Karpas-422 (cell line): ENCODE measurements around the gene ALDH1A1. TPM values are rescaled to one million over a fixed set of nuclear protein-coding genes. Genes with fewer than 3 reads are reported as not detected.

Experiments
- DNase-seq: peaks from one replicate; pipeline ENCODE4 v3.0.0-alpha.2; 2015
- H2AFZ ChIP-seq: fragments of 200-600 bp; sonication (generic); 2 replicates; pipeline ENCODE4 v1.6.1; 2014; ENCODE audit warnings: antibody characterized with exemption, low read length, mixed read lengths
- H3K27ac ChIP-seq: fragments of 200-600 bp; sonication (generic); 2 replicates; pipeline ENCODE4 v1.5.1; 2014; ENCODE audit warnings: mild to moderate bottlenecking, low read length, moderate library complexity
- H3K27me3 ChIP-seq: fragments of 200-600 bp; sonication (generic); 2 replicates; pipeline ENCODE4 v1.6.1; 2014; ENCODE audit warnings: low read length, mixed read lengths
- H3K36me3 ChIP-seq: fragments of 200-600 bp; sonication (generic); 2 replicates; pipeline ENCODE4 v1.6.1; 2014; ENCODE audit warnings: low read length, mixed read lengths; ENCODE audit not compliant: insufficient read depth
- H3K4me1 ChIP-seq: fragments of 200-600 bp; sonication (generic); 2 replicates; pipeline ENCODE4 v1.6.1; 2014; ENCODE audit warnings: mild to moderate bottlenecking, low read length, mixed read lengths
- H3K4me2 ChIP-seq: fragments of 200-600 bp; sonication (generic); 2 replicates; pipeline ENCODE4 v1.6.1; 2014; ENCODE audit warnings: low read length, low read depth, mild to moderate bottlenecking; ENCODE audit not compliant: poor library complexity, severe bottlenecking
- H3K4me3 ChIP-seq: fragments of 200-600 bp; sonication (generic); 2 replicates; pipeline ENCODE4 v1.5.1; 2014; ENCODE audit warnings: mild to moderate bottlenecking, antibody characterized with exemption, low read length, mixed read lengths
- H3K79me2 ChIP-seq: fragments of 200-600 bp; sonication (generic); 2 replicates; pipeline ENCODE4 v1.6.1; 2014; ENCODE audit warnings: mild to moderate bottlenecking, low read length, mixed read lengths
- H3K9ac ChIP-seq: fragments of 200-600 bp; sonication (generic); 2 replicates; pipeline ENCODE4 v1.6.0; 2014; ENCODE audit warnings: low read length
- H3K9me2 ChIP-seq: fragments of 200-600 bp; sonication (generic), shearing (Covaris generic); replicated peaks from 2 replicates; pipeline ENCODE4 v1.6.0; 2014; ENCODE audit warnings: mild to moderate bottlenecking, low read length, moderate library complexity; ENCODE audit not compliant: insufficient read depth
- H3K9me3 ChIP-seq: fragments of 300-700, 200-600 bp; sonication (generic); 2 replicates; pipeline ENCODE4 v1.6.1; 2014; ENCODE audit warnings: low read length, mixed read lengths
- H4K20me1 ChIP-seq: fragments of 200-600 bp; sonication (generic); 2 replicates; pipeline ENCODE4 v1.6.1; 2014; ENCODE audit warnings: mild to moderate bottlenecking, antibody characterized with exemption, low read length, low read depth; ENCODE audit not compliant: insufficient read depth
- total RNA-seq: library from RNA; depleted of rRNA; stranded (reverse); fragments of >200 nt; shearing (Covaris generic); gene quantifications from 2 replicates; pipeline ENCODE4 v1.2.3, GENCODE V29; 2014; ENCODE audit warnings: low replicate concordance

The ALDH1A1 gene
- total RNA-seq, 1 experiment from 2014 or later: not detected

DNA sequence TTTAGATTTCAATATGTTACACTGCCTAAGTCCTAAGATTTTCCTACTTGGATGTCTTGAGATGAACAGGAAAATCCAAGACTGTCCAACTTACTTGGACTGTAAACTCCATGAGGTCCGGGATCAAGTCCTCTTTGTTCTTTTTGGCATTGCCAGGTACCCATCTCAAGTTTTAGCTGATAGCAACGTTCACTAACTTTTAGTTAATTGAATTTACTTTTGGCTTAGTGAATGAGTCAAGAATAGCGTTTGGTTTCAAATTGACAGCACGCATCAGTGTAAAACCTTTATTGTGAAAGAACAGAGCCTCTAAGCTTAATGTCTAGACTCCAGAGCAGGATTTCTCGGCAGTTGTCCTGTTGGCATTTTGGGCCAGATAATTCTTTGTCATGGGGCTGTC, 37.2 kb downstream of the ALDH1A1 start:
- 0 out of 2 replicates have a peak, but pooled peaks cover 3% of the 10 kb centered on the region for H3K9me2 ChIP-seq
- DNase-seq: no peak
- H2AFZ ChIP-seq: no peak overlapping the region
- no peak overlapping the region for H3K27ac ChIP-seq
- H3K9ac ChIP-seq: no peak overlapping the region
- no peaks in the 10 kb centered on the region for H3K4me1 ChIP-seq
- H3K4me2 ChIP-seq: no peak overlapping the region
- no peaks in the 10 kb centered on the region for H3K79me2 ChIP-seq
- no peaks in the 10 kb centered on the region for H3K9me3 ChIP-seq
- H4K20me1 ChIP-seq: no peaks in the 10 kb centered on the region
- no peaks in the 10 kb centered on the region for H3K36me3 ChIP-seq
- no peaks in the 10 kb centered on the region for H3K27me3 ChIP-seq
- H3K4me3 ChIP-seq: no peak overlapping the region

DNA sequence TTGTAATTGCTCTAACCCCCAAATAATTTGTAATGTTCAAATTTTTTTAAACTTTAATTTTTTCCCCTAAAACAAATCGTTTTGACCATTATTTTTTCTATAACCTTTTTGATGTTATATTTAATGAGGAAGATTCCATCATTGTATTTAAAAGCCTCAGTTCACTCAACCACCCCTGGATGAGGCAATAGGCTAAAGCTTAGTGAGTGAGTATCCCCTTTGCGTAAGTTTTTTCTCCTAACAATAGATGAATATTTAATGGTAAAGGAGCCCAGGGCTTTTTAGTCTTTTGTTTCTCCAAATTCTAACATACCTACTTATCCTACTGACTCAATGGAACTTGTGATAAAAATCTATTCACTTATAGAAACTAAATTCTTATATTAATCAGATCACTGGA, 38.1 kb downstream of the ALDH1A1 start:
- DNase-seq: no peak
- Histone ChIP-seq H3K4me1 (no peaks in the 10 kb centered on the region), H3K4me3 (no peak overlapping the region), H4K20me1 (no peaks in the 10 kb centered on the region), H3K9ac (no peak overlapping the region), H3K79me2 (no peaks in the 10 kb centered on the region), H3K36me3 (no peaks in the 10 kb centered on the region), H2AFZ (no peak overlapping the region), H3K27me3 (no peaks in the 10 kb centered on the region), H3K9me3 (no peaks in the 10 kb centered on the region), H3K9me2 (0 out of 2 replicates have a peak, but pooled peaks cover 3% of the 10 kb centered on the region), H3K27ac (no peak overlapping the region), H3K4me2 (no peak overlapping the region)

DNA sequence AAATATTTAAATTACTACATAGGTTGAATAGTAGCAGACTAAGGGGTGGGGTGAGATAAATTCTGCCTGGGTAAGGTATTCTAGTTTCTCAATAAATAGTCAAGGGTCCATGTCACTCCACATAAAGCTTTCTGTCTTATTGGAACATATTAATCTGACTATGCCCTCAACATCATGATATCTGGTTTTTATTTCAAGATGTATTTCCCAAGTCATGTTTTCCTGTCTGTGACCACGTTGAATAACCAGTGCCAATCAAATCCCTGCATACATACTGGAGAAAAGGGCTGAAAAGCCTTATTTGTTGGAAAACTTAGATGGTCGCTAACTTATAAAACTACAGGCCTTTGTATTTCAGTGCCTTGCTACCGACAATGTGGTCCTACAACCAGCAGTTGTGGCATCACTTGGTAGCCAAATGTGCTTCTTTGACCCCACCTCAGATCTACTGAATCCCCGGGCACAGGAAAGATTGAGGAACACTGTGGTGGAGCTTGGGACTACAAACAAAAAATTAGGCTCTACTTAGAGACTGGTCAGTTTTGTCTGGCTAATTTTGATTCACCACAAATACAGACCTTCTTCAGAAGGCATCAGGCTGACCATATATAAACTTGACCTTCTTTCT, 39.4 kb downstream of the ALDH1A1 start:
- Histone ChIP-seq H3K9me2 (0 out of 2 replicates have a peak, but pooled peaks cover 3% of the 10 kb centered on the region), H3K36me3 (no peaks in the 10 kb centered on the region), H3K9me3 (no peaks in the 10 kb centered on the region), H3K27ac (no peak overlapping the region), H3K27me3 (no peaks in the 10 kb centered on the region), H3K4me3 (no peak overlapping the region), H3K4me2 (no peak overlapping the region), H3K4me1 (no peaks in the 10 kb centered on the region), H2AFZ (no peak overlapping the region), H3K9ac (no peak overlapping the region), H3K79me2 (no peaks in the 10 kb centered on the region), H4K20me1 (no peaks in the 10 kb centered on the region)
- no peak for DNase-seq

DNA sequence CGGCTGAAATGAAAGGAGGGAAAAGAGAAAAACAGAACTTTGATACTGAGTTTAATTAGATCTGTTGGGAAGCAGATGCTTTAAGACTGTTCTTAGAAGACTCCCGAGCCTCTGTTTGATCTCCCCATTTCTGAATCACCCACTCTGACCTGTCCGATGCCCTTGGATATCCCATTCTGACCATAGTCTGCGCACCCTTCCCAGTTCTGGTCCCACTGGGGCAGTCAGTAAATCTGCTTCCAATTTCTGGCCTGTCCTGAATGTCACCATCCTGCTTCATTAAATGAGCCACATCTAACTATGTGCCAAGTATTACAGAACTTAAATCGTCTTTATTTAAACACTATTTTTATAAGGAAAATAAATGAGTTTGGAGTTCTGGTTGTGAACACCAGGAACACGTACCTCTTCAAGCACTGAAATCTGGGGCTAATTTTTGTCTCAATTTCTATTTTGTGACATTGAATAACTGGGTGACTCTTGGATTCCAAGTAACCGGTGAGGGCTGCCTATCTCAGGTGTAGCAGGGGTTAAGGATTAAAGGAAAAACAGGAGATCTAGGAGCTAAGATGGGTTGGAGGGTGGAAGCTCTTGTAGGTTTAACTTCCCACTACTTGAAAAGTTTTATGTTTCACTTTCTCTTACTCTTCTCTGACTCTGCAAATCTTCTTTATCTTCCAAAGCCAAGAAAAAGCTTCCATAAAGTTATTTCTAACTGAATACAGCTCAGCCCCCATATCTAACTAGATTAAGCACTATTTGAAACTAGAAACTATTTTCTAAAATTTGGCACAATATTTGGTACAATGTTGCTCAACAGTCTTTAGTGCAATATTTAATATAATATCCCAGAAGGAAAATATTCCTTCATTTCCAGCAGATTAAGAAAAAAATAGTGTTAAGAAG, 40.1 kb downstream of the ALDH1A1 start:
- no peak overlapping the region for H2AFZ ChIP-seq
- H3K9me3 ChIP-seq: no peaks in the 10 kb centered on the region
- H3K4me1 ChIP-seq: no peaks in the 10 kb centered on the region
- H3K9me2 ChIP-seq: no peaks in the 10 kb centered on the region
- H3K4me3 ChIP-seq: no peak overlapping the region
- no peak for DNase-seq
- H3K79me2 ChIP-seq: no peaks in the 10 kb centered on the region
- no peak overlapping the region for H3K9ac ChIP-seq
- H3K27ac ChIP-seq: no peak overlapping the region
- H3K27me3 ChIP-seq: no peaks in the 10 kb centered on the region
- H3K36me3 ChIP-seq: no peaks in the 10 kb centered on the region
- H4K20me1 ChIP-seq: no peaks in the 10 kb centered on the region
- H3K4me2 ChIP-seq: no peak overlapping the region

DNA sequence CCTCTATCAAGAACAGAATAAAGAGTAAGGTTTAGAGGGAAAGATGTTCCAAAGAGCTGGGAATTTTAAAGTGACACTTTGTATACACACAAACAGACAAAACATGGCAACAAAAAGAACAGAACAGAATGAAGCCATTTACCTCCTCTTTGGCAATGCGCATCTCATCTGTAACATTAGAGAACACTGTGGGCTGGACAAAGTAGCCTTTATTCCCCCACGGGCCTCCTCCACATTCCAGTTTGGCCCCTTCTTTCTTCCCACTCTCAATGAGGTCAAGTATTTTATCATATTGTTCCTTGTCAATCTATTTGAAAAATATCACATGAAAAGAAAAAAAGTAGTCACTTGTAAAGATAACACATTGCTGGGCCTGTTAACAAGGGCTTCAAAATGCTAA, 41.0 kb downstream of the ALDH1A1 start:
- H4K20me1 ChIP-seq: no peaks in the 10 kb centered on the region
- DNase-seq: no peak
- no peaks in the 10 kb centered on the region for H3K4me1 ChIP-seq
- no peak overlapping the region for H3K4me2 ChIP-seq
- H2AFZ ChIP-seq: no peak overlapping the region
- H3K4me3 ChIP-seq: no peak overlapping the region
- H3K36me3 ChIP-seq: no peaks in the 10 kb centered on the region
- H3K9me2 ChIP-seq: no peaks in the 10 kb centered on the region
- H3K9ac ChIP-seq: no peak overlapping the region
- H3K27ac ChIP-seq: no peak overlapping the region
- H3K9me3 ChIP-seq: no peaks in the 10 kb centered on the region
- H3K79me2 ChIP-seq: no peaks in the 10 kb centered on the region
- no peaks in the 10 kb centered on the region for H3K27me3 ChIP-seq

DNA sequence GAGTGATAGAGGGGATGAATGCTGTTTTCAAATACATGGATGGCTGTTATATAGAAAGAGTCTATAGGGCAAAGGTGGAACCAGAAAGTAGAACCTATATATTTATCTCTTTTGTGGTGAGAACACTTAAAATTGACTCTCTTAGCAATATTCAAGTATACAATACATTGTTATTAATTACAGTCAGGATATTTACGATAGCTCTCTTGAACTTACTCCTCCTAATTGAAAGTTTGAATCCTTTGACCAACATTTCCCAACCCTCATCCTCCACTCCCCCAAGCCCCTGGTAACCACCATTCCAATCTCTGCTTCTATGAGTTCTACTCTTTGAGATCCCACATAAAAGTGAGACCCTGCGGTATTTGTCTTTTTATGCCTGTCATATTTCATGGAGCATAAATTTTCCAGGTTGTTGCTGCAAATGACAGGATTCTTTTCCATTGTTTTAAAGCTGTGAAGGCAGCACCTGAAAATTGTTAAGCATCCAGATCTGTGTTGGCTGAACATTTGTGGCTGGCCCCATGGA, 41.5 kb downstream of the ALDH1A1 start:
- H4K20me1 ChIP-seq: no peaks in the 10 kb centered on the region
- no peaks in the 10 kb centered on the region for H3K4me1 ChIP-seq
- H3K4me2 ChIP-seq: no peak overlapping the region
- no peak overlapping the region for H3K9ac ChIP-seq
- no peaks in the 10 kb centered on the region for H3K27me3 ChIP-seq
- H2AFZ ChIP-seq: no peak overlapping the region
- no peaks in the 10 kb centered on the region for H3K9me3 ChIP-seq
- H3K27ac ChIP-seq: no peak overlapping the region
- DNase-seq: no peak
- H3K79me2 ChIP-seq: no peaks in the 10 kb centered on the region
- no peak overlapping the region for H3K4me3 ChIP-seq
- H3K36me3 ChIP-seq: no peaks in the 10 kb centered on the region
- H3K9me2 ChIP-seq: no peaks in the 10 kb centered on the region

DNA sequence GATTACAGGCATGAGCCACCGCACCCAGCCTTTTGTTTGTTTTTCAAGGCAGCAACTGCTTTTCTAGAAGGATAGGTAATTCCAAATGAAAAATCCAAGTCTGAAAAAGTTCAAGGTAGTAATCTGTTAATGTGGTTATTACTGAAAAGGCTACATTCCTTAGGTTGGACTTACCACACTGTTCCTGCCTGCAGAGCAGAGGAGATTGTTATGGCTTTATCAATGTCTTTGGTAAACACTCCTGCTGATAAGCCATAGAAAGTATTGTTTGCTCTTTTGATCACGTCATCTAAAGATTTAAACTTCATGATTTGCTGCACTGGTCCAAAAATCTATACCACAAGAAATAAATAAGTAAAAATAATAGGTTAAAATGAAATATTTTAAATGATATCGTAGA, 43.4 kb downstream of the ALDH1A1 start:
- Histone ChIP-seq H3K9me3 (no peaks in the 10 kb centered on the region), H3K36me3 (no peaks in the 10 kb centered on the region), H3K4me3 (no peak overlapping the region), H3K4me1 (no peaks in the 10 kb centered on the region), H3K9ac (no peak overlapping the region), H4K20me1 (no peaks in the 10 kb centered on the region), H3K27me3 (no peaks in the 10 kb centered on the region), H2AFZ (no peak overlapping the region), H3K4me2 (no peak overlapping the region), H3K27ac (no peak overlapping the region), H3K79me2 (no peaks in the 10 kb centered on the region), H3K9me2 (no peaks in the 10 kb centered on the region)
- DNase-seq: no peak

DNA sequence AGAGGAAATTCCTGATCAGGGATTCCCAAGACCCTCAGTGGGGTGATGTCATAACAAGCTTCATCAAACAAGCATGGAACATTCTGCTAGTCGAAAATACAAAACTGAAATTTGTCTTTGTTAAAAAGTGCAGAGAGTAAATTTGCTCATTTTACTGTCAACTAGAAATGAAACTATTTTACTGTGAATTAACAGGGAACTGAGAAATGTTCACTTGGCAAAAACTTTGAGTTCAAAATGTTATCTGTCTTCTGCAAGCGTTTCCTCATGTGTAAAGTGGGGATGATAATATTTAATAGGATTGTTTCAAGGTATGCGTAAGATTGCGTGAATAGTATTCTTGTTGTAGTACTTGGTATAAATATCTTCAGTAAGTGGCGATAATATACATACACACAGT, 45.4 kb downstream of the ALDH1A1 start:
- no peaks in the 10 kb centered on the region for H3K36me3 ChIP-seq
- H3K4me2 ChIP-seq: no peak overlapping the region
- H3K79me2 ChIP-seq: no peaks in the 10 kb centered on the region
- H3K9me3 ChIP-seq: no peaks in the 10 kb centered on the region
- H3K27ac ChIP-seq: no peak overlapping the region
- H3K9ac ChIP-seq: no peak overlapping the region
- no peak overlapping the region for H3K4me3 ChIP-seq
- no peak overlapping the region for H2AFZ ChIP-seq
- H3K4me1 ChIP-seq: no peaks in the 10 kb centered on the region
- H4K20me1 ChIP-seq: no peaks in the 10 kb centered on the region
- no peaks in the 10 kb centered on the region for H3K9me2 ChIP-seq
- DNase-seq: no peak
- no peaks in the 10 kb centered on the region for H3K27me3 ChIP-seq
